Dermis microvascular lymphatic vessel endothelial cell (primary cell): Measurements from ENCODE around the gene UBALD1. TPM values are rescaled to one million over a fixed set of nuclear protein-coding genes. Genes with fewer than 3 reads are reported as not detected.

Experiments used
- DNase-seq, 2 donors: peaks; one replicate each; pipeline versions ENCODE4 v3.0.0 to v3.0.0-alpha.2; 2010; ENCODE audit warnings: low read depth in 2 of 2
- total RNA-seq: library from RNA; depleted of rRNA; stranded (reverse); fragments of >200 nt; gene quantifications from 2 replicates; pipeline ENCODE4 v1.2.1, GENCODE V29; 2014

The UBALD1 gene
- total RNA-seq, 1 donor from 2014 or later: 3.1 TPM

- DNase-seq: no peak
Measured at GRCh38 chr16:4646773-4647643, 32.3 kb upstream of the UBALD1 start.

GRCh38 chr16:4641895-4642294, 27.2 kb upstream of the UBALD1 start:
- no peak for DNase-seq

GRCh38 chr16:4641306-4641687, 26.6 kb upstream of the UBALD1 start:
- DNase-seq: no peak

GRCh38 chr16:4640572-4641305, 26.1 kb upstream of the UBALD1 start:
- no peak for DNase-seq

- no peak for DNase-seq
Measured at GRCh38 chr16:4639899-4640509, 25.3 kb upstream of the UBALD1 start.

- no peak for DNase-seq
Measured at GRCh38 chr16:4637501-4638166, 22.9 kb upstream of the UBALD1 start.

GRCh38 chr16:4636196-4636595, 21.5 kb upstream of the UBALD1 start:
- no peak for DNase-seq

- no peak for DNase-seq
Measured at GRCh38 chr16:4634768-4635167, 20.1 kb upstream of the UBALD1 start.

GRCh38 chr16:4633910-4634635, 19.4 kb upstream of the UBALD1 start:
- DNase-seq: no peak

- DNase-seq: no peak
Measured at GRCh38 chr16:4631444-4631843, 16.8 kb upstream of the UBALD1 start.

GRCh38 chr16:4628283-4628682, 13.6 kb upstream of the UBALD1 start:
- DNase-seq: no peak

- DNase-seq: peak in 1 of 2 donors; percentile 23
Measured at GRCh38 chr16:4626396-4626795, 11.7 kb upstream of the UBALD1 start.

- no peak for DNase-seq
Measured at GRCh38 chr16:4625560-4626159, 11.0 kb upstream of the UBALD1 start.

GRCh38 chr16:4624827-4625559, 10.3 kb upstream of the UBALD1 start:
- DNase-seq: peak; percentile 33 to 71

GRCh38 chr16:4624015-4624826, 9.5 kb upstream of the UBALD1 start, which contains the start of gene MGRN1:
TSS of gene MGRN1 (plus strand) at chr16:4624826. CDS start at chr16:4624961, 135 bp downstream.
- peak; percentile 98 for DNase-seq

- no peak for DNase-seq
Measured at GRCh38 chr16:4623593-4623992, 8.9 kb upstream of the UBALD1 start.

GRCh38 chr16:4618645-4619418, 4.1 kb upstream of the UBALD1 start:
- DNase-seq: no peak

GRCh38 chr16:4617880-4618279, 3.2 kb upstream of the UBALD1 start:
- no peak for DNase-seq
